K562 (cell line): Measurements from ENCODE around the gene AP1M1. TPM values are rescaled to one million over a fixed set of nuclear protein-coding genes. Genes with fewer than 3 reads are reported as not detected.

Experiments used
- ATAC-seq: fragments of 200-7000 bp; cut with Tn5 transposase; 3 replicates; pipeline ENCODE4 v1.9.1; 2020; ENCODE audit warnings: moderate library complexity
- BruUV-seq: library from RNA; stranded (reverse); fragments of 400-500 nt; replicated peaks from 2 replicates; lab custom pipeline; 2021; lab: Mats Ljungman, UMichigan
- CTCF ChIA-PET: fragments of 300-600 bp; formaldehyde crosslinking; extraction: SDS; loops from one replicate; lab custom pipeline; 2021; ENCODE audit warnings: low intra/inter-chr PET ratio; lab: Yijun Ruan, JAX
- POLR2A ChIA-PET: fragments of 300-600, 350-650 bp; sonication (Branson Sonifier 250); formaldehyde crosslinking; extraction: SDS; loops from one replicate; lab custom pipeline; 2021; ENCODE audit warnings: antibody characterized with exemption, inconsistent platforms; lab: Yijun Ruan, JAX
- DNase-seq, 4 experiments: peaks; one replicate each; pipeline versions ENCODE4 v3.0.0 to v3.0.0-alpha.2; 2011 to 2018; ENCODE audit warnings: low spot score in 3 of 4, mixed read lengths in 3 of 4; ENCODE audit errors: extremely low read depth in 1 of 4
- FAIRE-seq: peaks from 2 replicates; lab custom pipeline; 2011; peaks lifted over from hg19 to GRCh38; lab: Jason Lieb, UNC
- H2AFZ ChIP-seq: 2 replicates; pipeline ENCODE4 v1.6.0; 2011; ENCODE audit warnings: low read depth, low read length, control low read depth, inconsistent platforms
- H3K27ac ChIP-seq: fragments of 200-600 bp; 3 replicates; pipeline ENCODE4 v1.8.0; 2011; ENCODE audit warnings: low read depth, mild to moderate bottlenecking, control low read depth, inconsistent platforms, low read length, moderate library complexity, mixed read lengths; ENCODE audit errors: extremely low read depth
- H3K27me3 ChIP-seq, 2 experiments: fragments of 300-600 bp in 1 of 2; 2 replicates in 1 of 2; 3 replicates in 1 of 2; pipeline versions ENCODE4 v1.6.0 to v1.8.0; 2011; ENCODE audit warnings: inconsistent platforms in 2 of 2, low read length in 2 of 2, mild to moderate bottlenecking in 1 of 2, mixed read lengths in 1 of 2, moderate library complexity in 1 of 2; ENCODE audit not compliant: control insufficient read depth in 2 of 2, insufficient read depth in 2 of 2
- H3K36me3 ChIP-seq: fragments of 300-600 bp; 3 replicates; pipeline ENCODE4 v1.8.0; 2011; ENCODE audit warnings: mild to moderate bottlenecking, low read length, inconsistent platforms; ENCODE audit not compliant: control insufficient read depth, insufficient read depth
- H3K4me1 ChIP-seq, 2 experiments: fragments of 200-600 bp in 1 of 2; replicated peaks in 1 of 2; 2 replicates in 1 of 2; 3 replicates in 1 of 2; pipeline versions ENCODE4 v1.5.1 to v1.8.0; 2011; ENCODE audit warnings: inconsistent platforms in 2 of 2, low read length in 2 of 2, mild to moderate bottlenecking in 1 of 2, mixed read lengths in 1 of 2, moderate library complexity in 1 of 2; ENCODE audit not compliant: control insufficient read depth in 2 of 2, insufficient read depth in 2 of 2
- H3K4me2 ChIP-seq: 2 replicates; pipeline ENCODE4 v1.6.1; 2011; ENCODE audit warnings: low read length, control low read depth, inconsistent platforms, mixed read lengths; ENCODE audit not compliant: insufficient read depth
- H3K4me3 ChIP-seq: fragments of 200-600 bp; sonication (generic), shearing (Covaris generic); 2 replicates; pipeline ENCODE4 v1.5.1; 2016; ENCODE audit warnings: control low read depth, inconsistent platforms
- H3K79me2 ChIP-seq: fragments of 200-600 bp; 3 replicates; pipeline ENCODE4 v1.8.0; 2011; ENCODE audit warnings: low read length, inconsistent platforms; ENCODE audit not compliant: control insufficient read depth, insufficient read depth
- H3K9ac ChIP-seq, 2 experiments: 2 replicates each; pipeline versions ENCODE4 v1.6.0 to v1.6.1; 2011; ENCODE audit warnings: low read depth in 2 of 2, low read length in 2 of 2, control low read depth in 1 of 2, inconsistent platforms in 1 of 2, mild to moderate bottlenecking in 1 of 2, mixed read lengths in 1 of 2; ENCODE audit not compliant: insufficient read depth in 1 of 2
- H3K9me1 ChIP-seq: one replicate; pipeline ENCODE4 v1.6.0; 2011; ENCODE audit warnings: inconsistent platforms, mild to moderate bottlenecking, low read length, moderate library complexity; ENCODE audit not compliant: control insufficient read depth, insufficient read depth
- H3K9me3 ChIP-seq: replicated peaks from 2 replicates; pipeline ENCODE4 v1.5.1; 2011; ENCODE audit warnings: low read depth, low read length, inconsistent platforms; ENCODE audit not compliant: control insufficient read depth, insufficient read depth
- H4K20me1 ChIP-seq: replicated peaks from 2 replicates; pipeline ENCODE4 v1.6.1; 2011; ENCODE audit warnings: low read length, inconsistent platforms, mixed read lengths; ENCODE audit not compliant: control insufficient read depth, insufficient read depth
- MBD1 ChIP-seq: fragments of 250-450 bp; sonication (Bioruptor Pico); IDR thresholded peaks from 2 replicates; pipeline ENCODE4 v1.8.0; 2022; ENCODE audit warnings: inconsistent platforms
- WGBS: fragments of 100-300 bp; shearing (Covaris generic); methylation state at CpG from one replicate; pipeline ENCODE4 v1.1.6; 2016; ENCODE audit warnings: low coverage, mixed read lengths; ENCODE audit not compliant: insufficient coverage; ENCODE audit errors: missing lambda C conversion rate; 5-methylcytosine and 5-hydroxymethylcytosine counted together
- in situ Hi-C: fragments of 300-500 bp; cut with MboI; formaldehyde crosslinking; loops from 4 replicates; pipeline ENCODE4 v1.15.0; 2018; ENCODE audit warnings: inconsistent platforms, mixed read lengths
- intact Hi-C: fragments of 100-400 bp; cut with micrococcal nuclease; formaldehyde crosslinking; loops from 2 replicates; pipeline ENCODE4 v1.14.2; 2022
- polyA plus RNA-seq, 8 experiments: library from polyadenylated mRNA; depleted of rRNA in 4 of 8; stranded (reverse) in 5 of 8; unstranded in 3 of 8; fragments of >200 nt; fragmentation: Nextera tagmentation in 2 of 8; fragmentation: Illumina TruSeq in 1 of 8; extraction: Ambion mirVana in 2 of 8; extraction: Trizol in 1 of 8; gene quantifications; 2 replicates each; pipeline versions ENCODE4 v1.2.1 to v1.2.3, GENCODE V29; 2011 to 2014; ENCODE audit warnings: inconsistent platforms in 1 of 8, missing spikeins in 1 of 8
- total RNA-seq, 7 experiments: library from RNA; depleted of rRNA in 6 of 7; stranded (reverse); fragments of >200 nt in 6 of 7; fragmentation: Illumina TruSeq in 2 of 7; extraction: Trizol in 2 of 7; gene quantifications; 2 replicates each; pipeline versions ENCODE4 v1.2.1 to v1.2.3, GENCODE V29; 2011 to 2021; ENCODE audit warnings: low replicate concordance in 1 of 7
- TF ChIP-seq, protein P1 (sequence below), 2 experiments: fragments of 450-650 bp in 1 of 2; sonication (generic) in 1 of 2; formaldehyde crosslinking in 1 of 2; IDR thresholded peaks in 1 of 2; conservative IDR thresholded peaks in 1 of 2; 2 replicates each; pipeline versions ENCODE4 v1.6.1 to v1.8.1; 2016 to 2023; ENCODE audit warnings: mild to moderate bottlenecking in 2 of 2, moderate library complexity in 2 of 2, inconsistent platforms in 1 of 2, missing genetic modification reagents in 1 of 2

Gene AP1M1
- total and polyA plus RNA-seq, 9 of the 15 experiments (the other 6 are each of a cell fraction or from before 2014, with no cell fraction given): 0.87 to 56.2 (median 29.1) TPM

DNA sequence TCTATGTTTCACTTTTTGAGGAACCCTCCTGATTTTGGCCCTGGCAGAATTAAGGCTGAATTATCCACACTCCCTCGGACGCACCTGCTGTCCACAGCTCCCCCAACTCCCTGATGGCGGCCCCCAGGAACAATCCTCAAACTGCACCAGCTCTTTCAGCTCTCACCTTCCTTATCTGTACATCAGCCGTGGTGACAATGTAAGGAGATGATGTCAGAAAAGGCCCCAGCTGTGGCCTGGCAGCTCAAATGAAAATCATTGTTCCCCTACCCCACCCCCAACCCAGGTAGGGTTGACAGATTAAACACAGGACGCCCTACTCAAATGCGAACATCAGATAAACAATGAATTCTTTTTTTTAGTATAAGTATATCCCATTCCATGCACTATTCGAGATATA lies 91.9 kb downstream of the AP1M1 start:
- Histone ChIP-seq H3K4me2 (no peak overlapping the region), H3K27ac (no peak overlapping the region), H3K4me1 (peaks cover 2 to 16% of the 10 kb centered on the region in 2 experiments; a peak in 3 of 5 replicates), H2AFZ (no peak overlapping the region), H3K36me3 (no peaks in the 10 kb centered on the region), H4K20me1 (0 out of 2 replicates have a peak, but pooled peaks cover 2% of the 10 kb centered on the region), H3K79me2 (no peaks in the 10 kb centered on the region), H3K9ac (no peak overlapping the region), H3K27me3 (peaks cover 15 to 35% of the 10 kb centered on the region in 2 experiments; a peak in 3 of 5 replicates), H3K9me3 (peaks cover 4% of the 10 kb centered on the region; the same call in 1 of the 2 replicates), H3K9me1 (no peaks in the 10 kb centered on the region), H3K4me3 (no peak overlapping the region)
- ChIA-PET POLR2A (no interaction called here), CTCF (no interaction called here)
- no peak for TF ChIP-seq MBD1 (CRISPR knock-in tag)
- TF ChIP-seq, protein P1, sequence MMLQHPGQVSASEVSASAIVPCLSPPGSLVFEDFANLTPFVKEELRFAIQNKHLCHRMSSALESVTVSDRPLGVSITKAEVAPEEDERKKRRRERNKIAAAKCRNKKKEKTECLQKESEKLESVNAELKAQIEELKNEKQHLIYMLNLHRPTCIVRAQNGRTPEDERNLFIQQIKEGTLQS (IDR thresholded peaks at IDR 0.05): 0 out of 2 replicates have a peak, but pooled peaks have one; percentile 15
- TF ChIP-seq, protein P1 (CRISPR knock-in tag; conservative IDR thresholded peaks at IDR 0.05): no peak
- DNase-seq (no peak), ATAC-seq (no peak), FAIRE-seq (no peak)
- intact Hi-C loops: no loop called here
- no TSS peak for BruUV-seq
- in situ Hi-C loops: no loop called here
- WGBS: 12% methylated on average over 7 of the region's 7 CpGs
